ENCODE measurements around the gene PARVG.

DNA sequence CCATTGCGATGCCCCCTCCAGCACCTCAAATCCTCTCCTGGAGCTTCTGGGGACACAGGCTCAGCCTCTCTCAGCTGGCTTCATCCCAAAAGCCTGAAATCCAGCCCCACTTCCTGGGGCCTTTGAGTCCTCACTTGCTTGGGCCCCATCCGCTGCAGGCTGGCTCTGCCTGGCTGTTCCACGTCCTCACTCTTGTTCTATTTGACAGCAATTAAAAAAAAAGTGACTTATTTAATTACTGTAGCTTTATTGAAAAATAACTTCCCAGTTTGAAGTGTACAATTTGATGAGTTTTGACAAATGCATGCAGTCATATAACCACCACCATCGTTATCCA, 27.2 kb downstream of the PARVG start:
- TF ChIP-seq, protein P1, sequence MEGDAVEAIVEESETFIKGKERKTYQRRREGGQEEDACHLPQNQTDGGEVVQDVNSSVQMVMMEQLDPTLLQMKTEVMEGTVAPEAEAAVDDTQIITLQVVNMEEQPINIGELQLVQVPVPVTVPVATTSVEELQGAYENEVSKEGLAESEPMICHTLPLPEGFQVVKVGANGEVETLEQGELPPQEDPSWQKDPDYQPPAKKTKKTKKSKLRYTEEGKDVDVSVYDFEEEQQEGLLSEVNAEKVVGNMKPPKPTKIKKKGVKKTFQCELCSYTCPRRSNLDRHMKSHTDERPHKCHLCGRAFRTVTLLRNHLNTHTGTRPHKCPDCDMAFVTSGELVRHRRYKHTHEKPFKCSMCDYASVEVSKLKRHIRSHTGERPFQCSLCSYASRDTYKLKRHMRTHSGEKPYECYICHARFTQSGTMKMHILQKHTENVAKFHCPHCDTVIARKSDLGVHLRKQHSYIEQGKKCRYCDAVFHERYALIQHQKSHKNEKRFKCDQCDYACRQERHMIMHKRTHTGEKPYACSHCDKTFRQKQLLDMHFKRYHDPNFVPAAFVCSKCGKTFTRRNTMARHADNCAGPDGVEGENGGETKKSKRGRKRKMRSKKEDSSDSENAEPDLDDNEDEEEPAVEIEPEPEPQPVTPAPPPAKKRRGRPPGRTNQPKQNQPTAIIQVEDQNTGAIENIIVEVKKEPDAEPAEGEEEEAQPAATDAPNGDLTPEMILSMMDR (IDR thresholded peaks at IDR 0.05; ENCODE audit: borderline replicate concordance, extremely low read depth, low read length, poor library complexity, severe bottlenecking) = no peak
- TF ChIP-seq EZH2 (IDR thresholded peaks at IDR 0.05; ENCODE audit: borderline replicate concordance, low read depth, low read length, severe bottlenecking) = no peak

Measured in DND-41 (cell line).